NCI-H510A (cell line): Measurements from ENCODE around the gene RFPL4A.
"Not testable (repeated sequence)": the region's sequence is repeated elsewhere in the genome, so short reads cannot be mapped to it uniquely, and the experiment has no call there.

Experiments used
- DNase-seq: peaks from one replicate; lab custom pipeline; 2025; lab: John Stamatoyannopoulos, UW

RFPL4A gene

GRCh38 chr19:55758797-55759196, at the start of gene RFPL4A:
TSS of gene RFPL4A (plus strand) at chr19:55759097. CDS start at chr19:55761801, 2,704 bp downstream.
- DNase-seq, result not testable (repeated sequence)

- no peak for DNase-seq
Measured at GRCh38 chr19:55711719-55712118, 47.2 kb upstream of the RFPL4A start.

GRCh38 chr19:55712804-55713631, 45.9 kb upstream of the RFPL4A start:
- no peak for DNase-seq

GRCh38 chr19:55716531-55716930, 42.4 kb upstream of the RFPL4A start:
- DNase-seq, result no peak

GRCh38 chr19:55717251-55717650, 41.6 kb upstream of the RFPL4A start:
- no peak for DNase-seq

GRCh38 chr19:55717879-55718711, 40.8 kb upstream of the RFPL4A start:
- DNase-seq, result not testable (repeated sequence)

GRCh38 chr19:55720214-55720746, 38.6 kb upstream of the RFPL4A start:
- DNase-seq, result no peak

- no peak for DNase-seq
Measured at GRCh38 chr19:55720801-55721200, 38.1 kb upstream of the RFPL4A start.

- DNase-seq, result no peak
Measured at GRCh38 chr19:55723491-55723890, 35.4 kb upstream of the RFPL4A start.

GRCh38 chr19:55730378-55730777, 28.5 kb upstream of the RFPL4A start:
- DNase-seq, result not testable (repeated sequence)

GRCh38 chr19:55738302-55738701, 20.6 kb upstream of the RFPL4A start, which contains the start of gene NLRP9:
TSS of gene NLRP9 (minus strand) at chr19:55738402. CDS start at chr19:55738374, 28 bp downstream.
- DNase-seq, result no peak

- no peak for DNase-seq
Measured at GRCh38 chr19:55750715-55751114, 8.2 kb upstream of the RFPL4A start.

GRCh38 chr19:55753401-55753800, 5.5 kb upstream of the RFPL4A start:
- no peak for DNase-seq

GRCh38 chr19:55756808-55757207, 2.1 kb upstream of the RFPL4A start:
- DNase-seq, result not testable (repeated sequence)

GRCh38 chr19:55766466-55766865, 7.6 kb downstream of the RFPL4A start:
- no peak for DNase-seq

GRCh38 chr19:55768818-55769217, 9.9 kb downstream of the RFPL4A start, which contains the start of gene RFPL4AL1:
TSS of gene RFPL4AL1 (plus strand) at chr19:55769118. CDS start at chr19:55771805, 2,687 bp downstream.
- DNase-seq, result not testable (repeated sequence)

- DNase-seq, result not testable (repeated sequence)
Measured at GRCh38 chr19:55769632-55770031, 10.7 kb downstream of the RFPL4A start.

GRCh38 chr19:55777528-55777927, 18.6 kb downstream of the RFPL4A start:
- DNase-seq, result no peak

- no peak for DNase-seq
Measured at GRCh38 chr19:55778331-55778730, 19.4 kb downstream of the RFPL4A start.

- no peak for DNase-seq
Measured at GRCh38 chr19:55781112-55781511, 22.2 kb downstream of the RFPL4A start.

- no peak for DNase-seq
Measured at GRCh38 chr19:55795021-55795420, 36.1 kb downstream of the RFPL4A start.

GRCh38 chr19:55801416-55801815, 42.5 kb downstream of the RFPL4A start:
- no peak for DNase-seq
